Adrenal gland (tissue), 12 donors: Measurements from ENCODE around the gene SDK2. TPM values are rescaled to one million over a fixed set of nuclear protein-coding genes. Genes with fewer than 3 reads are reported as not detected.

Experiments used
- DNase-seq, 7 donors: peaks; one replicate each; pipeline ENCODE4 v3.0.0-alpha.2; 2019 to 2020
- H3K27ac ChIP-seq, 5 donors: fragments of 200-600 bp; sonication (generic) in 4 of 5; 1 replicate in 3 of 5; 2 replicates in 2 of 5; pipeline versions ENCODE4 v1.5.1 to v1.8.0; 2016 to 2020; ENCODE audit warnings: mild to moderate bottlenecking in 1 of 5
- H3K27me3 ChIP-seq: fragments of 200-600 bp; 2 replicates; pipeline ENCODE4 v1.8.0; 2021
- H3K36me3 ChIP-seq, 2 donors: fragments of 200-600 bp; replicated peaks in 1 of 2; 1 replicate in 1 of 2; 2 replicates in 1 of 2; pipeline versions ENCODE4 v1.5.1 to v1.8.0; 2018 to 2022
- H3K4me1 ChIP-seq, 2 donors: fragments of 200-600 bp; replicated peaks in 1 of 2; 1 replicate in 1 of 2; 2 replicates in 1 of 2; pipeline versions ENCODE4 v1.5.1 to v1.8.0; 2018 to 2021
- H3K4me3 ChIP-seq, 4 donors: fragments of 200-600 bp; sonication (generic) in 3 of 4; one replicate each; pipeline ENCODE4 v1.5.1; 2016 to 2018
- H3K9me3 ChIP-seq, 3 donors: fragments of 200-600 bp; sonication (generic) in 1 of 3; replicated peaks in 1 of 3; 1 replicate in 2 of 3; 2 replicates in 1 of 3; pipeline versions ENCODE4 v1.5.1 to v1.8.0; 2016 to 2021
- CTCF ChIP-seq, 6 experiments: fragments of 450-650 bp in 4 of 6; fragments of 200-600 bp in 2 of 6; sonication (generic) in 1 of 6; IDR thresholded peaks; 1 replicate in 5 of 6; 2 replicates in 1 of 6; pipeline versions ENCODE4 v1.5.1 to v1.8.0; 2016 to 2021; ENCODE audit warnings: antibody characterized with exemption in 6 of 6, mild to moderate bottlenecking in 2 of 6, moderate library complexity in 1 of 6
- POLR2A ChIP-seq, 2 donors: fragments of 450-650 bp; IDR thresholded peaks; one replicate each; pipeline ENCODE4 v1.6.1; 2017; ENCODE audit warnings: antibody characterized with exemption in 2 of 2, mild to moderate bottlenecking in 2 of 2, moderate library complexity in 1 of 2
- WGBS, 4 donors: extraction: QIAGEN DNeasy Blood & Tissue Kit in 2 of 4; methylation state at CpG; one replicate each; pipeline versions ENCODE4 v1.1.5 to v1.1.7; 2013 to 2017; 5-methylcytosine and 5-hydroxymethylcytosine counted together
- intact Hi-C, 2 donors: fragments of 100-400 bp; cut with DNase I; formaldehyde crosslinking; loops; one replicate each; pipeline versions ENCODE4 v1.14.1 to v1.15.0; 2022 to 2023
- polyA plus RNA-seq, 3 donors: library from polyadenylated mRNA; stranded (reverse); fragments of 200-250 nt in 2 of 3; fragments of 350-450 nt in 1 of 3; fragmentation: Illumina TruSeq in 1 of 3; extraction: RNeasy Lipid Tissue Mini Kit (QIAGEN cat#74804) in 1 of 3; gene quantifications; one replicate each; pipeline ENCODE4 v1.2.3, GENCODE V29; 2013 to 2014
- total RNA-seq, 9 donors: library from RNA; depleted of rRNA in 4 of 9; stranded (reverse); fragments of >200 nt in 4 of 9; fragments of 120-200 nt in 1 of 9; fragmentation: NEBNext Ultra II Directional in 1 of 9; extraction: Animal tissue kit (Norgen Biotek cat#: 25700) in 1 of 9; gene quantifications; one replicate each; pipeline versions ENCODE4 v1.1.0 to v1.2.4, GENCODE V29; 2013 to 2023
- donor health status: healthy with polysubstance abuse.
- donor health status: Bipolar disorder and iron deficiency.
- donor health status: DM: yes; HTN: yes; CAD: no.
- donor health status: DM: no; HTN: no; CAD: no.
- donor health status: DM: no; HTN: no; CAD: no.
- donor health status: DM: yes; HTN: yes; CAD: no.

Gene SDK2
- total and polyA plus RNA-seq, 12 donors: 0.27 to 2.1 (median 0.84) TPM

DNA sequence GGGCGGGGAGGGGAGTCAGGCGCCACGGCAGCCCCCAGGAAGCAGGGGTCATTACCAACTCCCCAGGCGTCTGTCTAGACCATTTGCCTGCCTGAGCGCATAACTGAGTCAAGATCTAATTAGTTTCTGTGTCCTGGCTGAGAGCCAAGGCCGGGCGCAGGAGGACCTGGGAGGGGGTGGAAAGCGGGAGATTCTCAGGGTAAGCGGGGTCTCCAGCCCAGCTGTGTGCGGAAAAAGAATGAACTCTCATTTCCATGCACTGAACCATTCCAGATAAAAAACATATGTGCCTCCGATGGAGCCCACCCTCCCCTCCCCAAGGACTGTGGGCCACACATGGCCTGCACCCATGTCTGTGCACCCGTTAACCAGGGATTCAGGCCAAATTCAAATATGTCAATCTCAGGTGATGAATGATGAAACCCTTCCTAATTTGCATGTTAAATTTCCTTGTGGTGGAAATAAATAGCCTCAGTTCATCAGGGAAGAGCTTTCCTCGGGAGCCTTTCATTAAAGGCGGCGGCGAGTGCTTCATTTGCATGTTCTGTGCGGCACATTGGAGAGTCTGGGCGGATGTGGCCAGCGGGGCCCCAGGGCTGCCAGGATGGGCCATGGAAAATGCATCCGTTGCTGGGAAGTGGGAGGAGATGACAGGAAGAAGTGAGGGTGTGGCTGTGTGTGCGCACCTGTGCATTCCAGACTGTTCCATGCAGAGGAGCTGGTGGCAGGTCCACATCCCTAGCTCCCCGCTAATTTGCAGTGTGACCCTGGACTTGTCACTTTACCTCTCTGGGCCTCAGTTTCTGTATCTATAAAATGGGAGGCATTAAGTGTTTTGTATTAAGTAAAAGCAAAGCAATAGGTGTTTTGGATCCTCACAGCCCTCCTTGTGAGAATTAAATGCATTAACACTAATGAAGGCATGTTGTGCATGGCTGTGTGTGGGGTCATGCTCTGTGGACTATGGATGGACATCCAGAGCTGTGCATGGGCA, 151.1 kb downstream of the SDK2 start:
- H3K27ac ChIP-seq: no peak overlapping the region
- intact Hi-C loops: no loop called here
- H3K4me3 ChIP-seq: no peak overlapping the region
- H3K9me3 ChIP-seq: no peaks in the 10 kb centered on the region
- no peak for DNase-seq
- H3K27me3 ChIP-seq: no peaks in the 10 kb centered on the region
- WGBS, 4 donors: 37 to 50% (median 43%) methylated on average over 18 to 22 of the region's 22 CpGs
- H3K4me1 ChIP-seq: no peaks in the 10 kb centered on the region
- H3K36me3 ChIP-seq: no peaks in the 10 kb centered on the region
- TF ChIP-seq POLR2A (IDR thresholded peaks at IDR 0.05) (no peak), CTCF (IDR thresholded peaks at IDR 0.05) (no peak)

DNA sequence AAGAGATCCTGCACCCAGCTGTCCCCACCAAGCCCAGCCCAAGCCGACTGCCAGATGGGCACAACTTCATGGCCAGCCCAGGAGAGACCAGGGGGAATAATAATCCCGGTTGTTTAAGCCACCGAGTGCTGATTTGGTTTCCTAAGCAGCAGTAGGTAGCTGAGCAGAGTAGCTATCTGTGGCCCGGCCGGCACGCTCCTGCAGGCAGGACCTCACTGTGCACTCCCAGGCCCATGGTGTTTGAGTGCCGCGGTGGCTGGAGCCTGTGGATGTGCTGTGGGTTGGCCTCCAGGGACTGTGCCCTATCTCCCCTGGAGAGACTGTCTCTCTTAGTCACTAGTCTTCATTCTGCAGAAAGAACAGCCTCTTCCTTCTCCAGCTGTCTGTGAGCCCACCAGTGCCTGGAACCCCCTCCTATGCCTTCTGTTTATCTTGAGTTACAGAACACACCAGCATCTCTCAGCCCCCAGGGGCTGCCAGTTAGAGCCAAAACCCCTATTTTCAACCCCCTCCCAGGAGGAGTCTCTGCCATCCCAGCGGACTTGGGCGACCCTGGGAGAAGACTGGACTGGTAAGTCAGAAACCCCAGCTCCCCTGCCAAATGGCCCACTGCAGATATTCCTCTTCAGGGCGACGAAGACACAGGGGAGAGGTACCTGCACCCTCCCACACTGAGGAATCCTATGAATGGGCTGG, 152.0 kb downstream of the SDK2 start:
- Histone ChIP-seq H3K4me3 (no peak overlapping the region), H3K9me3 (no peaks in the 10 kb centered on the region), H3K27me3 (no peaks in the 10 kb centered on the region), H3K4me1 (no peaks in the 10 kb centered on the region), H3K27ac (no peak overlapping the region), H3K36me3 (no peaks in the 10 kb centered on the region)
- TF ChIP-seq CTCF (IDR thresholded peaks at IDR 0.05): no peak
- TF ChIP-seq POLR2A (IDR thresholded peaks at IDR 0.05): no peak
- no peak for DNase-seq
- intact Hi-C loops: no loop called here
- WGBS, 4 donors: 54 to 68% (median 62%) methylated on average over 7 to 12 of the region's 12 CpGs

- intact Hi-C loops: no loop called here
- whole genome bisulfite sequencing, 4 donors: 82 to 93% (median 90%) methylated on average over 9 of the region's 9 CpGs
- TF ChIP-seq POLR2A (IDR thresholded peaks at IDR 0.05) (no peak), CTCF (IDR thresholded peaks at IDR 0.05) (no peak)
- no peak for DNase-seq
- no peak overlapping the region for H3K4me3 ChIP-seq
- no peaks in the 10 kb centered on the region for H3K36me3 ChIP-seq
- no peak overlapping the region for H3K27ac ChIP-seq
- H3K27me3 ChIP-seq: no peaks in the 10 kb centered on the region
- no peaks in the 10 kb centered on the region for H3K4me1 ChIP-seq
- no peaks in the 10 kb centered on the region for H3K9me3 ChIP-seq
Measured at GRCh38 chr17:73491648-73492047, 152.6 kb downstream of the SDK2 start.

DNA sequence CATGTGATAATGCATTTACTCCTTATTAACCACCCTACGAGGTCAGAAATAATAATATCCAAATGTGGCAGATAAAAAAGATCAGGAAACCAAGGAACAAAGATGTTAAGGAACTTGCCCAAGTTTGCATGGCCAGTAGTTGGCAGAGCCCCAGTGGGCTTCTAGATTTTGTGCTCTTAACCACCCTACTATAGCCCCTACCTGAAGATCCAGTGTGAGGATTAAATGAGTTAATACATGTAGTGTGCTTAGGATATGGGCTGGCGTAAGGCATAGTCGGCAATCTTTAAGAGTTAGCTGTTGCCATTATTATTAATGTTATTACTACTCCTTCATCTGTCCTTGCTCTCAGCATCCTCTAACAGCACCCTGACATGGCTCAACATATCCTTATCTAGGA, 153.4 kb downstream of the SDK2 start:
- WGBS, 4 donors: 62 to 76% (median 74%) methylated on average over 3 of the region's 3 CpGs
- Histone ChIP-seq H3K27me3 (no peaks in the 10 kb centered on the region), H3K36me3 (no peaks in the 10 kb centered on the region), H3K4me1 (no peaks in the 10 kb centered on the region), H3K27ac (no peak overlapping the region), H3K9me3 (no peaks in the 10 kb centered on the region), H3K4me3 (no peak overlapping the region)
- intact Hi-C loops: no loop called here
- DNase-seq: no peak
- TF ChIP-seq POLR2A (IDR thresholded peaks at IDR 0.05): no peak
- no peak for TF ChIP-seq CTCF (IDR thresholded peaks at IDR 0.05)
